ENCODE data around the gene PPFIBP1. TPM values are rescaled to one million over a fixed set of nuclear protein-coding genes. Genes with fewer than 3 reads are reported as not detected.
A peak's percentile ranks its signal among the peaks of the same experiment; 100 is the strongest.
"Not testable (repeated sequence)": the region's sequence is repeated elsewhere in the genome, so short reads cannot be mapped to it uniquely, and the experiment has no call there.

Gene PPFIBP1
- total RNA-seq, 1 donor = 179 TPM

DNA sequence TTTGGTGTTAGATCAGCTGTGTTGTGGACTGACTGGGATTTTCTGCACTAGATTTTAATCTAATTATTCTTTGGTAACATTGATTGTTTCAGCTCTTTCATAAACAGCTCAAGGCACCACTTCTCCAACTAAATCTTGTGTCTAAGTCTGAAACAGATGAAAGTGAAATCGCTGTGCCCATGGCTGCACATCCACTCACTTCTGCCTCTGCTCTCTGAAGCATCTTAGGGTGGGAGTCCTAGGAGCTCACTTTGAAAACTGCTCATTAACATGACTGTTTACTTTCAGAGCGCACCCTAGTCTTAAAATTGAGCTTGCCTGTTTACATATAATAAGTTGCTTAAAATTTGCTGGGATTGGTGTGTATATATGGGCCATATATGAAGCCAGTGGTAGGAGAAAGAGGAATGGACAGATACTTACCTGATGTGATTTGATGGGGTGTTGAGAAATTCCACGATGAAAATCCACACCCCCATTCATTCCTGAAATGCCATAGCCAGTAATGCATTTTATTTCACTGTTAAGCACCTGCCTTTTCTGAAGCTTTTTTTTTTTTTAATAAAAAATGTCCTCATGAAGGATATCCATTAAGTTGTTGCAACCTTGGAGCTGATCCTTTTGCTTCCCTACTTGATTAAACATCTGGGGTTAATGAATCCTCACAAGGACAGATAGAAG, 52.8 kb downstream of the PPFIBP1 start:
- DNase-seq (ENCODE audit: insufficient read length, low spot score, missing footprints) = no peak
- Histone ChIP-seq H3K4me1 (ENCODE audit: insufficient read depth, low read length) (peaks cover 58% of the 10 kb centered on the region), H3K4me3 (ENCODE audit: insufficient read depth, low read length) (no peak overlapping the region), H3K27me3 (ENCODE audit: insufficient read depth, low read length) (no peaks in the 10 kb centered on the region), H3K4me2 (ENCODE audit: insufficient read depth, low read length) (no peak overlapping the region), H2AFZ (ENCODE audit: low read length) (no peak overlapping the region), H3K36me3 (ENCODE audit: insufficient read depth, low read length) (peaks cover 21% of the 10 kb centered on the region), H4K20me1 (ENCODE audit: insufficient read depth, low read length) (no peaks in the 10 kb centered on the region), H3K79me2 (ENCODE audit: insufficient read depth, low read length) (peaks cover 96% of the 10 kb centered on the region), H3K27ac (ENCODE audit: low read depth, low read length) (peak overlapping the region; percentile 99), H3K9me3 (ENCODE audit: low read depth, low read length) (no peaks in the 10 kb centered on the region)
- TF ChIP-seq, protein P1, sequence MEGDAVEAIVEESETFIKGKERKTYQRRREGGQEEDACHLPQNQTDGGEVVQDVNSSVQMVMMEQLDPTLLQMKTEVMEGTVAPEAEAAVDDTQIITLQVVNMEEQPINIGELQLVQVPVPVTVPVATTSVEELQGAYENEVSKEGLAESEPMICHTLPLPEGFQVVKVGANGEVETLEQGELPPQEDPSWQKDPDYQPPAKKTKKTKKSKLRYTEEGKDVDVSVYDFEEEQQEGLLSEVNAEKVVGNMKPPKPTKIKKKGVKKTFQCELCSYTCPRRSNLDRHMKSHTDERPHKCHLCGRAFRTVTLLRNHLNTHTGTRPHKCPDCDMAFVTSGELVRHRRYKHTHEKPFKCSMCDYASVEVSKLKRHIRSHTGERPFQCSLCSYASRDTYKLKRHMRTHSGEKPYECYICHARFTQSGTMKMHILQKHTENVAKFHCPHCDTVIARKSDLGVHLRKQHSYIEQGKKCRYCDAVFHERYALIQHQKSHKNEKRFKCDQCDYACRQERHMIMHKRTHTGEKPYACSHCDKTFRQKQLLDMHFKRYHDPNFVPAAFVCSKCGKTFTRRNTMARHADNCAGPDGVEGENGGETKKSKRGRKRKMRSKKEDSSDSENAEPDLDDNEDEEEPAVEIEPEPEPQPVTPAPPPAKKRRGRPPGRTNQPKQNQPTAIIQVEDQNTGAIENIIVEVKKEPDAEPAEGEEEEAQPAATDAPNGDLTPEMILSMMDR (IDR thresholded peaks at IDR 0.05; ENCODE audit: extremely low read depth, low read depth, low read length) = no peak

DNA sequence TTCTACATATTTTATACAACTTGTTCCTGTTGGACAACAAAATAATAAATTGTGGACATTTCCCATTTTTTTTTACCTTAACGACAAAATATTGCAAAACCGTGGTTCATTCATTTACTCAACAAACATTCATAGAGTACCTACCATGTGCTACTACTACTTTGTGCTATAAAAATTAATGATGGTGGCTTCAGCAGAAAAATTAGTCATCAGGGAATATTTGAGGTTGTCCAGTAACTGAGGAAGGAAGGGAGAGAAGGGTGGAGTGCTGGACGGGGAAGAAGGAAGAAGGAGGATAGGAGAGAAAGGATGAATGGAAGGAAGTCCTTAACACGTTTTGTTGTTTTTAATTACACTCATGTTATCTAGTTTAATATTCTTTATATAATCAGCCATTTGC, 53.7 kb downstream of the PPFIBP1 start:
- peak overlapping the region; percentile 13 for H3K27ac ChIP-seq (ENCODE audit: low read depth, low read length)
- no peak for DNase-seq (ENCODE audit: insufficient read length, low spot score, missing footprints)
- H2AFZ ChIP-seq (ENCODE audit: low read length) = no peak overlapping the region
- H3K27me3 ChIP-seq (ENCODE audit: insufficient read depth, low read length) = no peaks in the 10 kb centered on the region
- H4K20me1 ChIP-seq (ENCODE audit: insufficient read depth, low read length) = no peaks in the 10 kb centered on the region
- no peaks in the 10 kb centered on the region for H3K9me3 ChIP-seq (ENCODE audit: low read depth, low read length)
- TF ChIP-seq, protein P1 (IDR thresholded peaks at IDR 0.05; ENCODE audit: extremely low read depth, low read depth, low read length) = no peak
- no peak overlapping the region for H3K4me2 ChIP-seq (ENCODE audit: insufficient read depth, low read length)
- peaks cover 99% of the 10 kb centered on the region for H3K79me2 ChIP-seq (ENCODE audit: insufficient read depth, low read length)
- peaks cover 21% of the 10 kb centered on the region for H3K36me3 ChIP-seq (ENCODE audit: insufficient read depth, low read length)
- peaks cover 51% of the 10 kb centered on the region for H3K4me1 ChIP-seq (ENCODE audit: insufficient read depth, low read length)
- H3K4me3 ChIP-seq (ENCODE audit: insufficient read depth, low read length) = no peak overlapping the region

DNA sequence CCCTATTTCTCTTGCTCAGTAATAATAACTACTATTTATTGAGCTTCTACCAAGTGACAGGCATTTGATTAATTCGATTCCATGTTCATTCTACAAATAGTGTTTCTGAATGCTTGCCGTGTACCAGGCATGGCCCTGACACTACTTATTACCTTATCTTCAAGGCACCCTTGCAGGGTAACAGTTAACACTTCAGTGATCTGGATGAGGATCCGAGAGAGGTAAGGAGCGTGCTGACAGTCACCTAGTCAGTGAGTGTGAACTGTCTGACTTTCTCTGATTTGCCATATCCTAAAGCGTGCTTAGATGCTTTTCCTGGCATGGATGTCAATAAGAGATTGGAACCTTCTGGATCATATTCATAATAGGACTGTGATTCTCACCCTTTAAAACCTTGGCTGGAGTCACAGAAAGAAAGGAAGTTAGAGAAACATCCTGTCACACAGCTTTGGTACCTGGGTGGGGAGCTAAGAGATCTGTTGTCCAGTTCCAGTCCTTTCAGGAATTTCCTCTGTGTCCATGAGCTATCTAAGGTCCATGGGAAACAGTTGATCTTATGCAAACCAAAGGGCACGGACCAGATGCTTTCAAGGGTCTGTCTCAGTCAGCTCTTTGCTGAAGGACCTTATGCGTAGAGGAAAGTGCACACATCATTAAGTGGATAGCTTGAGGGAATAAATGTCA, 54.8 kb downstream of the PPFIBP1 start:
- no peaks in the 10 kb centered on the region for H3K27me3 ChIP-seq (ENCODE audit: insufficient read depth, low read length)
- H3K9me3 ChIP-seq (ENCODE audit: low read depth, low read length) = no peaks in the 10 kb centered on the region
- peaks cover 99% of the 10 kb centered on the region for H3K79me2 ChIP-seq (ENCODE audit: insufficient read depth, low read length)
- H3K4me1 ChIP-seq (ENCODE audit: insufficient read depth, low read length) = peaks cover 45% of the 10 kb centered on the region
- H2AFZ ChIP-seq (ENCODE audit: low read length) = no peak overlapping the region
- H3K4me3 ChIP-seq (ENCODE audit: insufficient read depth, low read length) = no peak overlapping the region
- H3K27ac ChIP-seq (ENCODE audit: low read depth, low read length) = no peak overlapping the region
- TF ChIP-seq, protein P1 (IDR thresholded peaks at IDR 0.05; ENCODE audit: extremely low read depth, low read depth, low read length) = no peak
- no peaks in the 10 kb centered on the region for H4K20me1 ChIP-seq (ENCODE audit: insufficient read depth, low read length)
- peaks cover 26% of the 10 kb centered on the region for H3K36me3 ChIP-seq (ENCODE audit: insufficient read depth, low read length)
- DNase-seq (ENCODE audit: insufficient read length, low spot score, missing footprints) = no peak
- H3K4me2 ChIP-seq (ENCODE audit: insufficient read depth, low read length) = no peak overlapping the region

DNA sequence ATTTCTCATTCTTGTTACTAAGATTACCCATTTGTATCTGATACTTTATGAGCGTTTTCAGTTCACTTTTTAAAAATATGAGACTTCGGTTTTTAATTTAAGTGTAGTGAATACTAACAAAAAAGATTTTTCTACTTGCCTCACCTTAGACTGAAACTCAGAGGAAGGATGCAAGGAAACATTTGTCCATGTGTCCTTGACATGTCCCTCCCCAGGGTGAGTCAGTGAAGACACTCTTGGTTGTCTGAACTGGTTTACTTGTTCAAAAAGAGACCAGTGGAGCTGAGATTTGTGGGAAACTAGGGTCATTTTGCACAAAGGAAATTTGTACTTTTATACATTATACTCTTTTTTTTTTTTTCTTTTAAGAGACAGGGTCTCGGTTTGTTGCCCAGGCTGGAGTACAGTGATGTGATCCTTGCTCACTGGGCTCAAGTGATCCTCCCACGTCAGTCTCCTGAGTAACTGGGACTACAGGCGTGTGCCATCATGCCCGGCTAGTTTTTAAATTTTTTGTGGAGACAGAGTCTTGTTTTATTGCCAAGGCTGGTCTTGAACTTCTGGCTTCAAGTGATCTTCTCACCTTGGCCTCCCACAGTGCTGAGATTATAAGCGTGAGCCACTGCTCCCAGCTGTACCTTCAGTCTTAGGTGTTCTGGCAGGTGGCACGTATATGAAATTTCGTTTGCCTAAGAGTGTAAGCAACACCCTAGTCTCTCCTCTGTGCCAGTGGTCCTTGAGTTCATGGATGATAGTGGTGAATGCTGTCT, 56.7 kb downstream of the PPFIBP1 start:
- Histone ChIP-seq H2AFZ (ENCODE audit: low read length) (no peak overlapping the region), H3K27ac (ENCODE audit: low read depth, low read length) (peak overlapping the region; percentile 17), H3K4me1 (ENCODE audit: insufficient read depth, low read length) (peaks cover 26% of the 10 kb centered on the region), H3K36me3 (ENCODE audit: insufficient read depth, low read length) (peaks cover 35% of the 10 kb centered on the region), H3K27me3 (ENCODE audit: insufficient read depth, low read length) (no peaks in the 10 kb centered on the region), H3K4me2 (ENCODE audit: insufficient read depth, low read length) (no peak overlapping the region), H4K20me1 (ENCODE audit: insufficient read depth, low read length) (peaks cover 5% of the 10 kb centered on the region), H3K4me3 (ENCODE audit: insufficient read depth, low read length) (no peak overlapping the region), H3K79me2 (ENCODE audit: insufficient read depth, low read length) (peaks cover 100% of the 10 kb centered on the region), H3K9me3 (ENCODE audit: low read depth, low read length) (no peaks in the 10 kb centered on the region)
- TF ChIP-seq, protein P1 (IDR thresholded peaks at IDR 0.05; ENCODE audit: extremely low read depth, low read depth, low read length) = no peak
- no peak for DNase-seq (ENCODE audit: insufficient read length, low spot score, missing footprints)

DNA sequence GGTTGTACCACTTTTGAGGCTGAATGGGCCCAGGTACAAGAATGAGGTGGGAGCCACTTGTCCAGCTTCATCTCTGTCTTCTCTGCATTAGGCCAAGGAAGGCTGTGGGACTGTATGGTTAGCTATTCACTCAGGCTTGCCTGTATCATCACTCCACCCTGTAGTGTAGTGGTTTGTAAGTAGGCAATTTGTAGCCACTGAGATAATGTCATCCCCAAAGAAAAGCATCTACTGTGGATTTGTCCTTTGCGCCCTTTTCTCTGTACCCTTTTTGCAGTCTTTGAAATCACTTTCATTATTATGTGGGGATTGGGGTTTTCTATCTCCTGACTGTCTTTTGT, 57.3 kb downstream of the PPFIBP1 start:
- not testable (repeated sequence) for H2AFZ ChIP-seq (ENCODE audit: low read length); H3K9me3 ChIP-seq (ENCODE audit: low read depth, low read length); H3K4me3 ChIP-seq (ENCODE audit: insufficient read depth, low read length); H4K20me1 ChIP-seq (ENCODE audit: insufficient read depth, low read length); H3K4me2 ChIP-seq (ENCODE audit: insufficient read depth, low read length); H3K27me3 ChIP-seq (ENCODE audit: insufficient read depth, low read length); DNase-seq (ENCODE audit: insufficient read length, low spot score, missing footprints)
- Histone ChIP-seq H3K79me2 (ENCODE audit: insufficient read depth, low read length) (peaks cover 100% of the 10 kb centered on the region), H3K27ac (ENCODE audit: low read depth, low read length) (peak overlapping the region; percentile 17), H3K4me1 (ENCODE audit: insufficient read depth, low read length) (peaks cover 20% of the 10 kb centered on the region), H3K36me3 (ENCODE audit: insufficient read depth, low read length) (peaks cover 33% of the 10 kb centered on the region)
